RKO (cell line): Measurements from ENCODE around the gene PTX4.
A peak's percentile ranks its signal among the peaks of the same experiment; 100 is the strongest.

Source experiments
- DNase-seq: peaks from one replicate; pipeline ENCODE4 v3.0.0-alpha.2; 2016; ENCODE audit warnings: low spot score

The PTX4 gene

GRCh38 chr16:1459967-1460366, 28.8 kb downstream of the PTX4 start:
- no peak for DNase-seq

DNA sequence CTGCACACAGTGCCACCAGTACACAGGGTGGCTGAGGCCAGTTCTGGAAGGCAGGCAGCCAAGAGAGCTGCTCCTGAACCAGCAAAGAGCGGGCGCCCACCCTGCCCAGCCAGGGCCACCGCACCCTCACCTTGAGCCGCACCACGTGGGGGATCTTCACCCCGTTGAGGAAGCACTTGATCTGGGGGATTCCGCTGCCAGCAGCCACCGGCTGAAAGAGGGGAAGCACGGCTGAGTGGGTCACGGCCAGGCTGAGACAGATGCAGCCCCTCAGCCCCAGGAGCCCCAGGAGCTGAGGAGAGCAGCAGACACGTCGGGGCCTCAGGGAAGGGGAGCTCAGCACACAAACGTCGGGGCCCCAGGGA, 29.8 kb downstream of the PTX4 start:
- no peak for DNase-seq

DNA sequence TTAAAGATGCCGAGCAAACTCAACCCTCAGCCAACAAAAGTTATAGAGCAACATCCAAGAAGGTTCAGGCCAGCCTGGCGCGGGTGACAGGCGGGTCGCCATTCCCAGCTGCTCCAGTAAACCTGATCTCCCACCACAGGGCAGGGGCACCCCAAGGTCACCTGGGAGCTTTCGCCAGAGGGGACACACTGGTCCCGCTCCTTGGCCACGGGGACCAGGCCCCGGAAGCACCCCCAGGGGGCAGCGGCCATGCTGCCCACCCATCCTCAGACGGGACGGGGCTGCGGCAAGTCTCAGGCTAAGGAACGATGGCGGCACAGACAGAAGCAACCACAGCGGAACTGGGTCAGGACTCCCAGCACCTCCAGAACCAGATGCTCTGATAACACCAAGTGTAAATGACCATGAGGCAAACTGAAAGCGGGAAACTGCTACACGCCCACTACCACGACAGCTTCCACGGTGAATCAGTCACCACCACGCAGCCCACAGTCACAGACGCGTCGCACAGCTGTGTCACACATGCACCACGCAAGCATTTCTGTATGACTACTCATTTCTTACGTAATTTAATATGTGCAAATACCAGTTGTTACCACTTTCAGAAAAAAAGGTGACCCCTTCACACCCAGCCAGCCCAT, 30.3 kb downstream of the PTX4 start:
- DNase-seq = peak; percentile 40

GRCh38 chr16:1457489-1458245, 31.1 kb downstream of the PTX4 start:
- no peak for DNase-seq

GRCh38 chr16:1456951-1457350, 31.8 kb downstream of the PTX4 start:
- no peak for DNase-seq

- DNase-seq = no peak
Measured at GRCh38 chr16:1455190-1456171, 33.3 kb downstream of the PTX4 start.

DNA sequence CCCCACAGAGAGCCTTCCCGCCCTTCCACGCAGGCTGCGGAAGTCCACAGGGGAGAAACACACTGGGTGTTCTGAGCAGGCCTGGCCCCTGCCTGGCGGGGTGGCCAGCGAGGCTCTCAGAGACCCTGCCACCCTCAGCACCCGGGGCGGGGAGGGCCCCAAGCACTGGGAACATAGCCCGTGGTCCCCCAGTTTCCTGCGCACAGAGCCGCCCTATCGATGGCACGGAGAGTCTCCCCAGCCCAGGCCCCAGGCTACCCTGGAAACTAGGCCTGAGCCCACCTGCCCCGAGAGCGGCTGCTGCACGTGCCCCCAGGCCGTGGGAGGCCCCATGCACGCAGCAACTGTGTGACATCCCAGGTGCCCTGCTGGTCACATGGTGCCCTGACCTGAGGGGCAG, 34.2 kb downstream of the PTX4 start:
- DNase-seq = no peak

DNA sequence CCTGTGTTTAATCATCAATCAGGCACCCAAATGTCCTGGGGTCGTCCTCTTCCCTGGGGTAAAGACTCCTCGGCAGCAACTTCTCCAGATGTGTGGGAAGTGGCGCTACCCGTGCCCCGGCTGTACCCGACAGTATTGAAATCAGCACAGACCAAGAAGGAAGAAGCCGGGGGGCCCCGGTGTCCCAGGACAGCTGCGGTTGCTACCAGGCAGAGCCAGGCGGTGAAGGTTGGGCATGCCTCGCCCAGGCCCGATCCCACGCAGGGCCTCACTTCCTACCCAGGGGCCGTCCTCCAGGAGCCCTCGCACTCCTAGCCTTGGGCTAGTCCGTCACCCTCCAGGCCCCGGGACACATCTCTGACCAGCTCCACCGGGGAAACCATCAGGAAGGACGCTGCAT, 35.4 kb downstream of the PTX4 start:
- DNase-seq = no peak

DNA sequence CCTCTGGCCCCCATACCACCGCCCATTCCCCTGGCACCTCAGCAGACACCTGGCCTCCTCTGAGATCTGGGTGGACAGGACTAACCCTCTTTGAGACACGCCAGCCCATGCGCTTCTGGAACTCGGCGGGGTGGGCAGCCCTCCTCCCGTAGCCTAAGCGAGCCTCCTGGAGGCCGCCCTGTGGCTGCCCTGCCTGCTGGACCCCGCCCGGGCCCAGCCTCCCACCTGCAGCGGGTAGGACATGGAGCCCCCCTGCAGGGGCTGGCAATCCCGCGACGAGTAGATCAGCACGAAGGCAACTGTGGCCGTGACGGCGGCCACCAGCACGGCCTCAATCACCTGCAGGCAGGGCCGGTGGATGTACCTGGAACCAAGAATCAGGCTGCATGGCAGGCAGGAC, 36.2 kb downstream of the PTX4 start:
- no peak for DNase-seq

DNA sequence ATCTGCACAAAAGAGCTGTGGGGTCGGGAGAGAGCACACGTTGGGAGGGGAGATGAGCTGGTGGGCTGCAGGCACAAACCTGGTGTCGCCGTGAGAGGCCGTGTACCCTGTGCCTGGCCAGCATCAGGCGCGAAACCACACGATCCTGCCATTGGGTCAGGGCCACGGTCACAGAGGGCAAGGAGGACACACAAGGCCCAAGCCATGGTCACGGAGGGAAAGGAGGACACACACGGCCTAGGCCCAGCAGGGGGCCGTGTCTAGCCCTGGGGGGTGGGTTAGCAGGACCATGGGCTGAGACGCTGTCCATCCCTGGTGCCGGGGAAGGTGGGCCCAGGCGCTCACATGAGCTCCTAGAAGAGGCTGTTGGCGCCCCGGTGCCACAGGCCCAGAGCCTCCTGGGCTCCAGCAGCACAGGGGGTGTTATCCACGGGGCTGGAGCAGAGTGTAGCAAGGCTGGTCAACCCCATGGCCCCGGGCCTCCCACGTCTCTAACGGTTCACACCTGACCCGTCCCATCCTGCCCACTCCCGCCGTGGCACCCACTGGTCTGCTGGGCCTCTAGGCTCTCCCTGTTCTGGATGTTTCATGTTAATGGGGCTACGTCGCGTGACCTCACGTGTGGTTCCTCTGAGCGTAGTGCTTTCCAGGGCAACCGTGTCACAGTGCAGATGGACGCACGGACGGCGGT, 36.9 kb downstream of the PTX4 start:
- DNase-seq = no peak

DNA sequence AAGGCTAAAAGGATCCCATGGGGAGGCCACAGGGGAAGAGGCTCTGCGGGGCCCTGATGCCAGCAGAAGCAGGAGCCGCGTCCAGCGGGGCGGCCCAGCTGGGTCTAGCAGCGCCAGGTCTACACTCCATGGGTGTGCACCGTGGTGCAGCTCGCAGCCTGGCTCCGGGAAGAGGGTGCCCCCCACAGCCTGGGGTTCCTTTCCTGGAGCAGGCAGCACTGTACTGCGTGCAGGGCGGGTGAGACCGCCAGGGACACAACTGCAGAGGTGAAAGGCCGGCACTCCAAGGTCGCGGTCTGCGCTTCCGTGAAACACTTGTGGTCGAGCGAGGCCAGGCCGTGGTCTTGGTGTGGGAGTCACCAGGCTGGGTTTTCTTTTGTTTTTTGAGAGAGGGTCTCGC, 37.9 kb downstream of the PTX4 start:
- DNase-seq = no peak

DNA sequence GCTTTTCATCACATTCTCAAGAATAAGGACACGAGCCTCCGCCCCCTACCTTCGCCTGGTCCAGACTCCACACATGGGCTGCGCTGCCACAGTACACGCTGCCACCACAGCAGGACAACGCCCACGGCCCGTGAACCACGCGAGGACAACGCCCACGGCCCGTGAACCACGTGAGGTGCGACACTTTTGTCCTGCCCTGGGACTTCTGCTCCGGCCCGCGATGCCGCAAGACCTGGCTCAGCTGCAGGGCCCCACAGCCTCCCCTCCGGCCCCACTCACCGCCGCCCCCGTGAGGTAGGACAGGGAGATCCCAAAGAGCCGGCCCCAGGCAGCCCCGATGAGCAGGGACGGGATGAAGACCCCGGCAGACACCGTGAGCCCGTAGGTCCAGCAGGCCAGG, 38.5 kb downstream of the PTX4 start:
- no peak for DNase-seq

DNA sequence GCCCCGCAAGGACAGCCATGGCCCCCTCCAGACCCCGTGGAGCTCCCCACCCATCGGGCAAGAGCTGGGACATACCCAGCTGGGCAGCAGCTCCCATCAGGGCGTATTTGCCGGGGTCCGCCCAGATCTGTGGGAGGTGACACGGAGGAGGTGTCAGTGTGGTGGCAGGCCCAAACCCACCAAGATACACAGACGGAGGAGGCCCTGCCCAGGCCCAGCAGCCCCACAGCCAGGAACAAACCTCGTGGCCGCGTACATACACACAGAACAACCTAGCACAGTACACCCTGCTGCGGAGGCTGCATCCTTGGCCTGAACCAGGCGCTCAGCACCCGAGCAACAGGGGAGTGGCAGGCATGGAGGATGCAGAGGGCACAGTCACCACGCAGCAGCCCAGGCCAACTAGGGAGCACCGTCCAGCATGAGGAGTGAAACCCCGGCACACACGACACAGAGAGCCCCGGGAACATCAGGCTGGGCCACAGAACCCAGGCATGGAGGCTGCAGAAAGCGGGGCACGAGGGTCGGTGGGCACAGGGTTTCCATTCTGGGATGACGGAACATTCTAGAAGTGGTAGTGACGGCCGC, 39.4 kb downstream of the PTX4 start:
- no peak for DNase-seq

DNA sequence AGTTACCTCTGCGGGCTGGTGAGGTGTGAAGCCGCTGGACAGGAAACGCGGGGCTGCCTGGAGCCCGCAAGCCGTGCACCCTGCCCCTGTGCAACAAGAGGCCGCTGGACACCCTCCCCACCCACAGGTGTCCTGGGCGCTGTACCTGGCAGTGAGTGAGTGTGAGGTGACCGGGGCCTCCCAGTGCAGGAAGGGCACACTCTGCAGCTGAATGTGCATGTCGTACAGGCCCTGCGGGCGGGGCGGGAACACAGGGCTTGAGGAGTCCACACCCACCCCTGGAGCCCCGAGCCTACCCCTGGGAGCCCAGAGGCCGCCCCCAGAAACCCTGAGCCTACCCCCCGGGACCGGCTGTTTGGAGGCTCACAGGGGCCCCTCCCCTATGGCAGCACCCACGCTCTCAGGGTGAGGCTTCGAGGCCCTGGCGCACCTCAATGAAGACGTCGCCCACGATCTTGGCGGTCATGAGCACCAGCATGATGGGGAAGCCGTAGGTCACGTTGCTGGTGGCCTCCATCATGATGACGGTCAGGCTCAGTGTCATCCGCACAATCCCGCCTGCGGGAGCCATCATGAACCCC, 40.1 kb downstream of the PTX4 start:
- no peak for DNase-seq

GRCh38 chr16:1447965-1448364, 40.8 kb downstream of the PTX4 start:
- no peak for DNase-seq

GRCh38 chr16:1446296-1447080, 42.3 kb downstream of the PTX4 start:
- DNase-seq = no peak

GRCh38 chr16:1445518-1446203, 43.1 kb downstream of the PTX4 start:
- no peak for DNase-seq

GRCh38 chr16:1444730-1445517, 43.8 kb downstream of the PTX4 start:
- no peak for DNase-seq
